ENCODE data around the gene NT5DC2.

DNA sequence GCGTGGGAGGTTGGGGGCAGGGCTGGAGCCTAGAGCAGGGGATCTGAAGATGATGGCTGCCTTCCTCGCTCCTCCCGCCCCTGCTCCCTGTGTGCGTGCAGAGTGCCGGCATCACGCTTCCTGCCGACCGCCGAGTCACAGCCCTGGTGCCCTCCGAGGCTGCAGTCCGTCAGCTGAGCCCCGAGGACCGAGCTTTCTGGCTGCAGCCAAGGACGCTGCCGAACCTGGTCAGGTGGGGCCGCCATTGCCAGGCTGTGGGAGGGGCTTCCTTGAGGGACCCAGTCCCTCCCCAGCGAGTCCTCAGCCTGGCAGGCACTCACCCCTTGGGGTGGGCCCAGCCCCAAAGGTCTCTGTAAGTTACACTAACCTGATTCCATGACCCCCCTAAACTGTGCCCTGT is 20.9 kb downstream of the NT5DC2 start:
- TF ChIP-seq, protein P1, sequence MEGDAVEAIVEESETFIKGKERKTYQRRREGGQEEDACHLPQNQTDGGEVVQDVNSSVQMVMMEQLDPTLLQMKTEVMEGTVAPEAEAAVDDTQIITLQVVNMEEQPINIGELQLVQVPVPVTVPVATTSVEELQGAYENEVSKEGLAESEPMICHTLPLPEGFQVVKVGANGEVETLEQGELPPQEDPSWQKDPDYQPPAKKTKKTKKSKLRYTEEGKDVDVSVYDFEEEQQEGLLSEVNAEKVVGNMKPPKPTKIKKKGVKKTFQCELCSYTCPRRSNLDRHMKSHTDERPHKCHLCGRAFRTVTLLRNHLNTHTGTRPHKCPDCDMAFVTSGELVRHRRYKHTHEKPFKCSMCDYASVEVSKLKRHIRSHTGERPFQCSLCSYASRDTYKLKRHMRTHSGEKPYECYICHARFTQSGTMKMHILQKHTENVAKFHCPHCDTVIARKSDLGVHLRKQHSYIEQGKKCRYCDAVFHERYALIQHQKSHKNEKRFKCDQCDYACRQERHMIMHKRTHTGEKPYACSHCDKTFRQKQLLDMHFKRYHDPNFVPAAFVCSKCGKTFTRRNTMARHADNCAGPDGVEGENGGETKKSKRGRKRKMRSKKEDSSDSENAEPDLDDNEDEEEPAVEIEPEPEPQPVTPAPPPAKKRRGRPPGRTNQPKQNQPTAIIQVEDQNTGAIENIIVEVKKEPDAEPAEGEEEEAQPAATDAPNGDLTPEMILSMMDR (IDR thresholded peaks at IDR 0.05), result no peak
- TF ChIP-seq POLR2A (IDR thresholded peaks at IDR 0.05), result no peak
